ENCODE results near the gene C1orf122.

DNA sequence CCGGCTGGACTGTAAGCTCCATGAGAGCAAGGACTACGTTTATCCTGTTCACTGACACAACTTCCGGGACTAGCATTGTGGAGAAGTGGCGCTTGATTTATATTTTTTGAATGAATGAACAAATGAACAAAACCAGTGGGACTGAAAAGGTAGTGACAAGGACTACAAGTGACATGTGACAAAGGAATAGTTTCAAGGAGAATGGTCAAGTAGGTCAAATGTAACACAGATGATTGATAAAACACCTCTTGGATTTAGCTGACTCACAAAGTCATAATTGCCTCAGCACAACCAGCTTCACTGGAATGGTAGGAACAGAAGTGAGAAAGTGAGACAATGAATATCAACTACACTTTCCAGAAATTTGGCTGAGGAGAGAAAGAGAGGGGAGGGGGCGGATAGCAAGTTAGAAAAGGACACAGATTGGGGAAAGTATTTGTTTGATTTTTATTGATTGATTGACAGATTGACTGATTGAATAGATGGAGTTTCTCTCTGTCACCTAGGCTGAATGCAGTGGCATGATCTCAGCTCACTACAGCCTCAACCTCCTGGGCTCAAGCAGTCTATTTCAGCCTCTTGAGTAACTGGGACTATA is 37.6 kb downstream of the C1orf122 start:
- no peak for TF ChIP-seq EZH2phosphoT487 (IDR thresholded peaks at IDR 0.05; ENCODE audit: borderline replicate concordance, low read depth, low read length)
- TF ChIP-seq, protein P1, sequence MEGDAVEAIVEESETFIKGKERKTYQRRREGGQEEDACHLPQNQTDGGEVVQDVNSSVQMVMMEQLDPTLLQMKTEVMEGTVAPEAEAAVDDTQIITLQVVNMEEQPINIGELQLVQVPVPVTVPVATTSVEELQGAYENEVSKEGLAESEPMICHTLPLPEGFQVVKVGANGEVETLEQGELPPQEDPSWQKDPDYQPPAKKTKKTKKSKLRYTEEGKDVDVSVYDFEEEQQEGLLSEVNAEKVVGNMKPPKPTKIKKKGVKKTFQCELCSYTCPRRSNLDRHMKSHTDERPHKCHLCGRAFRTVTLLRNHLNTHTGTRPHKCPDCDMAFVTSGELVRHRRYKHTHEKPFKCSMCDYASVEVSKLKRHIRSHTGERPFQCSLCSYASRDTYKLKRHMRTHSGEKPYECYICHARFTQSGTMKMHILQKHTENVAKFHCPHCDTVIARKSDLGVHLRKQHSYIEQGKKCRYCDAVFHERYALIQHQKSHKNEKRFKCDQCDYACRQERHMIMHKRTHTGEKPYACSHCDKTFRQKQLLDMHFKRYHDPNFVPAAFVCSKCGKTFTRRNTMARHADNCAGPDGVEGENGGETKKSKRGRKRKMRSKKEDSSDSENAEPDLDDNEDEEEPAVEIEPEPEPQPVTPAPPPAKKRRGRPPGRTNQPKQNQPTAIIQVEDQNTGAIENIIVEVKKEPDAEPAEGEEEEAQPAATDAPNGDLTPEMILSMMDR (conservative IDR thresholded peaks at IDR 0.05; ENCODE audit: low read length), result no peak

Data from OCI-LY7 (cell line).